ENCODE measurements around the gene DBT.

DNA sequence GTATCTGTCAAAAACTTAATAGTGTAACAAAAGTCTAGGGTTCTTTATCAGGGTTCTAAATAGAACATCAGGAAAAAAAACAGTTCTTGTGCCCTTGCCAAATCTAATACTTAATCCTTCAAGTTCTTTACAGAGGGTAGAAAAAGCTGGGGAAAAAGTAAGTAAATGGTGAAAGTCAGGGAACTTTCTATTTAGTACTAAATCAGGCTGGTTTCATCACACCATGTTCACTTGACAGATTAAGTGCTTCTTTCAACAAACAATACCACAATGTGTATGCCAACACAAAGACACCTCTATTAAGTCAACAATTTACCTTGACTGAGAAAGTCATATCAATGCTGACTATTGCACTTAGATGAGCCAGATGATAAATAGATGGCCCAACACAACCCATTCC, 9.7 kb downstream of the DBT start:
- no peak for TF ChIP-seq POLR2A (IDR thresholded peaks at IDR 0.05)
- TF ChIP-seq, protein P1, sequence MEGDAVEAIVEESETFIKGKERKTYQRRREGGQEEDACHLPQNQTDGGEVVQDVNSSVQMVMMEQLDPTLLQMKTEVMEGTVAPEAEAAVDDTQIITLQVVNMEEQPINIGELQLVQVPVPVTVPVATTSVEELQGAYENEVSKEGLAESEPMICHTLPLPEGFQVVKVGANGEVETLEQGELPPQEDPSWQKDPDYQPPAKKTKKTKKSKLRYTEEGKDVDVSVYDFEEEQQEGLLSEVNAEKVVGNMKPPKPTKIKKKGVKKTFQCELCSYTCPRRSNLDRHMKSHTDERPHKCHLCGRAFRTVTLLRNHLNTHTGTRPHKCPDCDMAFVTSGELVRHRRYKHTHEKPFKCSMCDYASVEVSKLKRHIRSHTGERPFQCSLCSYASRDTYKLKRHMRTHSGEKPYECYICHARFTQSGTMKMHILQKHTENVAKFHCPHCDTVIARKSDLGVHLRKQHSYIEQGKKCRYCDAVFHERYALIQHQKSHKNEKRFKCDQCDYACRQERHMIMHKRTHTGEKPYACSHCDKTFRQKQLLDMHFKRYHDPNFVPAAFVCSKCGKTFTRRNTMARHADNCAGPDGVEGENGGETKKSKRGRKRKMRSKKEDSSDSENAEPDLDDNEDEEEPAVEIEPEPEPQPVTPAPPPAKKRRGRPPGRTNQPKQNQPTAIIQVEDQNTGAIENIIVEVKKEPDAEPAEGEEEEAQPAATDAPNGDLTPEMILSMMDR (IDR thresholded peaks at IDR 0.05), result no peak

Data from lower leg skin (tissue), 3 donors.